SU-DHL-6 (cell line): ENCODE data around the gene MAEL.

Experiments
- CTCF ChIP-seq: fragments of 200-600 bp; sonication (generic); IDR thresholded peaks from one replicate; pipeline ENCODE4 v1.5.1; 2017; ENCODE audit warnings: antibody characterized with exemption, mild to moderate bottlenecking, low read length, moderate library complexity; ENCODE audit not compliant: insufficient read depth, poor library complexity, severe bottlenecking
- EZH2phosphoT487 ChIP-seq: fragments of 200-600 bp; sonication (generic), shearing (Covaris generic); conservative IDR thresholded peaks from 2 replicates; pipeline ENCODE4 v1.6.1; 2018; ENCODE audit warnings: mild to moderate bottlenecking, antibody characterized with exemption, low read length, moderate library complexity, mixed read lengths

- no peak for TF ChIP-seq CTCF
- TF ChIP-seq EZH2phosphoT487: no peak
Observed at GRCh38 chr1:167065471-167065870, 76.4 kb downstream of the MAEL start.
